GM23338 (cell line): Measurements from ENCODE around the gene TUBGCP2. TPM values are rescaled to one million over a fixed set of nuclear protein-coding genes. Genes with fewer than 3 reads are reported as not detected.

Source experiments
- ATAC-seq: fragments of 200-7000 bp; cut with Tn5 transposase; 3 replicates; pipeline ENCODE4 v1.9.1; 2020
- DNase-seq: peaks from one replicate; pipeline ENCODE4 v3.0.0-alpha.2; 2015; ENCODE audit warnings: low spot score
- H2AFZ ChIP-seq: fragments of 200-600 bp; sonication (generic); 2 replicates; pipeline ENCODE4 v1.8.0; 2016; ENCODE audit warnings: antibody characterized with exemption, mild to moderate bottlenecking, moderate library complexity
- H3F3A ChIP-seq: fragments of 200-600 bp; sonication (generic); replicated peaks from 2 replicates; pipeline ENCODE4 v1.8.0; 2017; ENCODE audit warnings: antibody characterized with exemption, mixed run types, low read depth
- H3K27ac ChIP-seq: fragments of 200-600 bp; sonication (generic); 2 replicates; pipeline ENCODE4 v1.6.1; 2016; ENCODE audit warnings: low read depth
- H3K27me3 ChIP-seq: fragments of 200-600 bp; sonication (generic); 2 replicates; pipeline ENCODE4 v1.8.0; 2016; ENCODE audit warnings: mild to moderate bottlenecking, mixed run types, moderate library complexity; ENCODE audit not compliant: insufficient read depth
- H3K36me3 ChIP-seq: fragments of 200-600 bp; sonication (generic); 2 replicates; pipeline ENCODE4 v1.8.0; 2016; ENCODE audit warnings: mild to moderate bottlenecking; ENCODE audit not compliant: insufficient read depth
- H3K4me1 ChIP-seq: fragments of 200-600 bp; sonication (generic); 2 replicates; pipeline ENCODE4 v1.8.0; 2016; ENCODE audit warnings: mild to moderate bottlenecking, moderate library complexity; ENCODE audit not compliant: insufficient read depth
- H3K4me2 ChIP-seq: fragments of 200-600 bp; sonication (generic); 2 replicates; pipeline ENCODE4 v1.7.1; 2017; ENCODE audit warnings: mixed run types
- H3K4me3 ChIP-seq: fragments of 200-600 bp; sonication (generic); 2 replicates; pipeline ENCODE4 v1.6.1; 2016; ENCODE audit warnings: mixed run types
- H3K79me2 ChIP-seq: fragments of 200-600 bp; sonication (generic); replicated peaks from 2 replicates; pipeline ENCODE4 v1.8.0; 2017; ENCODE audit warnings: mild to moderate bottlenecking; ENCODE audit not compliant: insufficient read depth
- H3K9me2 ChIP-seq: fragments of 200-600 bp; sonication (generic); 2 replicates; pipeline ENCODE4 v1.8.0; 2017; ENCODE audit not compliant: insufficient read depth
- H4K20me1 ChIP-seq: fragments of 200-600 bp; sonication (generic); replicated peaks from 2 replicates; pipeline ENCODE4 v1.8.0; 2017; ENCODE audit warnings: mild to moderate bottlenecking; ENCODE audit not compliant: insufficient read depth
- H3K27ac Mint-ChIP-seq: 2 replicates; pipeline ENCODE4 v1.8.0; 2020; ENCODE audit warnings: inconsistent platforms, mild to moderate bottlenecking, moderate library complexity, mixed read lengths
- H3K27me3 Mint-ChIP-seq: 3 replicates; pipeline ENCODE4 v1.8.0; 2022; ENCODE audit warnings: low read depth, mild to moderate bottlenecking, moderate library complexity, mixed read lengths, inconsistent platforms; ENCODE audit not compliant: insufficient read depth, poor library complexity
- H3K36me3 Mint-ChIP-seq: 3 replicates; pipeline ENCODE4 v1.8.0; 2021; ENCODE audit warnings: low read depth, mild to moderate bottlenecking, inconsistent platforms, moderate library complexity, mixed read lengths
- H3K4me1 Mint-ChIP-seq: 3 replicates; pipeline ENCODE4 v1.8.0; 2020; ENCODE audit warnings: mild to moderate bottlenecking, inconsistent platforms, mixed read lengths
- H3K4me3 Mint-ChIP-seq: 3 replicates; pipeline ENCODE4 v1.8.0; 2021; ENCODE audit warnings: moderate library complexity, mild to moderate bottlenecking, inconsistent platforms, mixed read lengths
- H3K9me3 Mint-ChIP-seq: 3 replicates; pipeline ENCODE4 v1.8.0; 2020; ENCODE audit warnings: moderate library complexity, mild to moderate bottlenecking, inconsistent platforms, mixed read lengths
- CREB1 ChIP-seq: fragments of 250-450 bp; sonication (Bioruptor Pico); IDR thresholded peaks from 2 replicates; pipeline ENCODE4 v1.5.0; 2020; ENCODE audit warnings: low read depth, mild to moderate bottlenecking, moderate library complexity
- EZH2 ChIP-seq: fragments of 200-600 bp; sonication (generic); IDR thresholded peaks from one replicate; pipeline ENCODE4 v1.8.0; 2017; ENCODE audit warnings: antibody characterized with exemption, mild to moderate bottlenecking, low read depth; ENCODE audit not compliant: unreplicated experiment
- EZH2phosphoT487 ChIP-seq: fragments of 200-600 bp; sonication (generic); IDR thresholded peaks from one replicate; pipeline ENCODE4 v1.8.1; 2018; ENCODE audit warnings: antibody characterized with exemption; ENCODE audit not compliant: unreplicated experiment
- JUNB ChIP-seq: IDR thresholded peaks from one replicate; pipeline ENCODE4 v1.6.1; 2016; ENCODE audit warnings: antibody characterized with exemption; ENCODE audit not compliant: unreplicated experiment
- NANOG ChIP-seq: IDR thresholded peaks from 2 replicates; pipeline ENCODE4 v1.6.1; 2016; ENCODE audit warnings: antibody characterized with exemption, borderline replicate concordance
- POLR2AphosphoS5 ChIP-seq: IDR thresholded peaks from 2 replicates; pipeline ENCODE4 v1.6.1; 2016; ENCODE audit warnings: antibody characterized with exemption, low read depth
- STAT1 ChIP-seq: IDR thresholded peaks from one replicate; pipeline ENCODE4 v1.6.1; 2016; ENCODE audit warnings: antibody characterized with exemption; ENCODE audit not compliant: unreplicated experiment
- ZNF114 ChIP-seq: fragments of 250-450 bp; sonication (Bioruptor Pico); IDR thresholded peaks from 2 replicates; pipeline ENCODE4 v1.5.0; 2020; ENCODE audit warnings: mild to moderate bottlenecking, moderate library complexity
- ZNF331 ChIP-seq: fragments of 250-450 bp; sonication (Bioruptor Pico); IDR thresholded peaks from 2 replicates; pipeline ENCODE4 v1.5.0; 2020; ENCODE audit warnings: low read depth, mild to moderate bottlenecking, moderate library complexity
- polyA plus RNA-seq: library from polyadenylated mRNA; unstranded; fragments of >200 nt; fragmentation: Nextera tagmentation; extraction: Ambion mirVana; gene quantifications from 2 replicates; pipeline ENCODE4 v1.2.1, GENCODE V29; 2016
- total RNA-seq: library from RNA; depleted of rRNA; stranded (reverse); fragments of >200 nt; shearing (Covaris generic); gene quantifications from 2 replicates; pipeline ENCODE4 v1.2.3, GENCODE V29; 2014
- TF ChIP-seq, protein P1 (sequence below): IDR thresholded peaks from one replicate; pipeline ENCODE4 v1.6.1; 2018; ENCODE audit warnings: antibody characterized with exemption; ENCODE audit not compliant: unreplicated experiment
- TF ChIP-seq, protein P2 (sequence below): fragments of 250-450 bp; sonication (Bioruptor Pico); IDR thresholded peaks from 2 replicates; pipeline ENCODE4 v1.5.0; 2020; ENCODE audit warnings: mild to moderate bottlenecking, moderate library complexity
- TF ChIP-seq, protein P3 (sequence below): IDR thresholded peaks from 2 replicates; pipeline ENCODE4 v1.6.1; 2016; ENCODE audit warnings: antibody characterized with exemption
- TF ChIP-seq, protein P4 (sequence below), 2 experiments: fragments of 200-600 bp in 1 of 2; sonication (generic) in 1 of 2; conservative IDR thresholded peaks; 2 replicates each; pipeline versions ENCODE4 v1.5.1 to v1.6.1; 2016 to 2017; ENCODE audit warnings: antibody characterized with exemption in 2 of 2, low read depth in 2 of 2, mild to moderate bottlenecking in 2 of 2, moderate library complexity in 1 of 2

The TUBGCP2 gene
- total and polyA plus RNA-seq, 2 experiments from 2014 or later = 59.6 to 67.7 TPM

DNA sequence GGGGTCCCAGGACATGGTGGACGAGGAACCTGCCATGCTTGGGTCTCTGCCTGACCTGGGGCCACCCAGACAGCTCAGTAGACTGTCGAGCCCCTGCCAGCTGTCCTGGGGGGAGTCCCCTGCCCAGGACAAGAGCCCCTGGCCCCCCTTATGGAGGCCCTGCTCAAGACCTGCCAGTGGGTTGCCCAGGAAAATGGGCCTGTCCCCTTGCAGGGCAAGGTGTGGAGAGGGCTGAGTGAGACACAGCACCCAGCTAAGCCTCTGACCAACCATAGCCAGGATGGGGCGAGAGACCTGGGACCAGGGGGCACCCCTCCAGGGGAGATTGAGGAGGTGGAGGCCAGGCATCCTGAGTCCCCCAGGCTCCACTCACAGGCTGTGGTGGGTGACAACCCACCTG is 47.3 kb upstream of the TUBGCP2 start:
- Mint-ChIP-seq H3K27ac (no peak overlapping the region), H3K9me3 (no peaks in the 10 kb centered on the region), H3K4me1 (no peaks in the 10 kb centered on the region; the same call in 2 of the 3 replicates), H3K4me3 (peak overlapping the region; percentile 59), H3K27me3 (peaks cover 20% of the 10 kb centered on the region), H3K36me3 (no peaks in the 10 kb centered on the region)
- Histone ChIP-seq H3F3A (0 out of 2 replicates have a peak, but pooled peaks cover 3% of the 10 kb centered on the region), H2AFZ (no peak overlapping the region), H3K27ac (no peak overlapping the region), H3K4me1 (no peaks in the 10 kb centered on the region), H3K36me3 (no peaks in the 10 kb centered on the region), H3K4me2 (no peak overlapping the region), H4K20me1 (no peaks in the 10 kb centered on the region; the same call in 1 of the 2 replicates), H3K9me2 (no peaks in the 10 kb centered on the region), H3K4me3 (no peak overlapping the region), H3K79me2 (0 out of 2 replicates have a peak, but pooled peaks cover 4% of the 10 kb centered on the region), H3K27me3 (peaks cover 6% of the 10 kb centered on the region; the same call in 1 of the 2 replicates)
- no peak for DNase-seq
- TF ChIP-seq NANOG = no peak
- TF ChIP-seq ZNF331 = no peak
- no peak for TF ChIP-seq JUNB
- no peak for TF ChIP-seq STAT1
- no peak for TF ChIP-seq POLR2AphosphoS5
- no peak for TF ChIP-seq ZNF114
- TF ChIP-seq, protein P1, sequence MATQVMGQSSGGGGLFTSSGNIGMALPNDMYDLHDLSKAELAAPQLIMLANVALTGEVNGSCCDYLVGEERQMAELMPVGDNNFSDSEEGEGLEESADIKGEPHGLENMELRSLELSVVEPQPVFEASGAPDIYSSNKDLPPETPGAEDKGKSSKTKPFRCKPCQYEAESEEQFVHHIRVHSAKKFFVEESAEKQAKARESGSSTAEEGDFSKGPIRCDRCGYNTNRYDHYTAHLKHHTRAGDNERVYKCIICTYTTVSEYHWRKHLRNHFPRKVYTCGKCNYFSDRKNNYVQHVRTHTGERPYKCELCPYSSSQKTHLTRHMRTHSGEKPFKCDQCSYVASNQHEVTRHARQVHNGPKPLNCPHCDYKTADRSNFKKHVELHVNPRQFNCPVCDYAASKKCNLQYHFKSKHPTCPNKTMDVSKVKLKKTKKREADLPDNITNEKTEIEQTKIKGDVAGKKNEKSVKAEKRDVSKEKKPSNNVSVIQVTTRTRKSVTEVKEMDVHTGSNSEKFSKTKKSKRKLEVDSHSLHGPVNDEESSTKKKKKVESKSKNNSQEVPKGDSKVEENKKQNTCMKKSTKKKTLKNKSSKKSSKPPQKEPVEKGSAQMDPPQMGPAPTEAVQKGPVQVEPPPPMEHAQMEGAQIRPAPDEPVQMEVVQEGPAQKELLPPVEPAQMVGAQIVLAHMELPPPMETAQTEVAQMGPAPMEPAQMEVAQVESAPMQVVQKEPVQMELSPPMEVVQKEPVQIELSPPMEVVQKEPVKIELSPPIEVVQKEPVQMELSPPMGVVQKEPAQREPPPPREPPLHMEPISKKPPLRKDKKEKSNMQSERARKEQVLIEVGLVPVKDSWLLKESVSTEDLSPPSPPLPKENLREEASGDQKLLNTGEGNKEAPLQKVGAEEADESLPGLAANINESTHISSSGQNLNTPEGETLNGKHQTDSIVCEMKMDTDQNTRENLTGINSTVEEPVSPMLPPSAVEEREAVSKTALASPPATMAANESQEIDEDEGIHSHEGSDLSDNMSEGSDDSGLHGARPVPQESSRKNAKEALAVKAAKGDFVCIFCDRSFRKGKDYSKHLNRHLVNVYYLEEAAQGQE = no peak
- no peak for TF ChIP-seq EZH2
- TF ChIP-seq, protein P2, sequence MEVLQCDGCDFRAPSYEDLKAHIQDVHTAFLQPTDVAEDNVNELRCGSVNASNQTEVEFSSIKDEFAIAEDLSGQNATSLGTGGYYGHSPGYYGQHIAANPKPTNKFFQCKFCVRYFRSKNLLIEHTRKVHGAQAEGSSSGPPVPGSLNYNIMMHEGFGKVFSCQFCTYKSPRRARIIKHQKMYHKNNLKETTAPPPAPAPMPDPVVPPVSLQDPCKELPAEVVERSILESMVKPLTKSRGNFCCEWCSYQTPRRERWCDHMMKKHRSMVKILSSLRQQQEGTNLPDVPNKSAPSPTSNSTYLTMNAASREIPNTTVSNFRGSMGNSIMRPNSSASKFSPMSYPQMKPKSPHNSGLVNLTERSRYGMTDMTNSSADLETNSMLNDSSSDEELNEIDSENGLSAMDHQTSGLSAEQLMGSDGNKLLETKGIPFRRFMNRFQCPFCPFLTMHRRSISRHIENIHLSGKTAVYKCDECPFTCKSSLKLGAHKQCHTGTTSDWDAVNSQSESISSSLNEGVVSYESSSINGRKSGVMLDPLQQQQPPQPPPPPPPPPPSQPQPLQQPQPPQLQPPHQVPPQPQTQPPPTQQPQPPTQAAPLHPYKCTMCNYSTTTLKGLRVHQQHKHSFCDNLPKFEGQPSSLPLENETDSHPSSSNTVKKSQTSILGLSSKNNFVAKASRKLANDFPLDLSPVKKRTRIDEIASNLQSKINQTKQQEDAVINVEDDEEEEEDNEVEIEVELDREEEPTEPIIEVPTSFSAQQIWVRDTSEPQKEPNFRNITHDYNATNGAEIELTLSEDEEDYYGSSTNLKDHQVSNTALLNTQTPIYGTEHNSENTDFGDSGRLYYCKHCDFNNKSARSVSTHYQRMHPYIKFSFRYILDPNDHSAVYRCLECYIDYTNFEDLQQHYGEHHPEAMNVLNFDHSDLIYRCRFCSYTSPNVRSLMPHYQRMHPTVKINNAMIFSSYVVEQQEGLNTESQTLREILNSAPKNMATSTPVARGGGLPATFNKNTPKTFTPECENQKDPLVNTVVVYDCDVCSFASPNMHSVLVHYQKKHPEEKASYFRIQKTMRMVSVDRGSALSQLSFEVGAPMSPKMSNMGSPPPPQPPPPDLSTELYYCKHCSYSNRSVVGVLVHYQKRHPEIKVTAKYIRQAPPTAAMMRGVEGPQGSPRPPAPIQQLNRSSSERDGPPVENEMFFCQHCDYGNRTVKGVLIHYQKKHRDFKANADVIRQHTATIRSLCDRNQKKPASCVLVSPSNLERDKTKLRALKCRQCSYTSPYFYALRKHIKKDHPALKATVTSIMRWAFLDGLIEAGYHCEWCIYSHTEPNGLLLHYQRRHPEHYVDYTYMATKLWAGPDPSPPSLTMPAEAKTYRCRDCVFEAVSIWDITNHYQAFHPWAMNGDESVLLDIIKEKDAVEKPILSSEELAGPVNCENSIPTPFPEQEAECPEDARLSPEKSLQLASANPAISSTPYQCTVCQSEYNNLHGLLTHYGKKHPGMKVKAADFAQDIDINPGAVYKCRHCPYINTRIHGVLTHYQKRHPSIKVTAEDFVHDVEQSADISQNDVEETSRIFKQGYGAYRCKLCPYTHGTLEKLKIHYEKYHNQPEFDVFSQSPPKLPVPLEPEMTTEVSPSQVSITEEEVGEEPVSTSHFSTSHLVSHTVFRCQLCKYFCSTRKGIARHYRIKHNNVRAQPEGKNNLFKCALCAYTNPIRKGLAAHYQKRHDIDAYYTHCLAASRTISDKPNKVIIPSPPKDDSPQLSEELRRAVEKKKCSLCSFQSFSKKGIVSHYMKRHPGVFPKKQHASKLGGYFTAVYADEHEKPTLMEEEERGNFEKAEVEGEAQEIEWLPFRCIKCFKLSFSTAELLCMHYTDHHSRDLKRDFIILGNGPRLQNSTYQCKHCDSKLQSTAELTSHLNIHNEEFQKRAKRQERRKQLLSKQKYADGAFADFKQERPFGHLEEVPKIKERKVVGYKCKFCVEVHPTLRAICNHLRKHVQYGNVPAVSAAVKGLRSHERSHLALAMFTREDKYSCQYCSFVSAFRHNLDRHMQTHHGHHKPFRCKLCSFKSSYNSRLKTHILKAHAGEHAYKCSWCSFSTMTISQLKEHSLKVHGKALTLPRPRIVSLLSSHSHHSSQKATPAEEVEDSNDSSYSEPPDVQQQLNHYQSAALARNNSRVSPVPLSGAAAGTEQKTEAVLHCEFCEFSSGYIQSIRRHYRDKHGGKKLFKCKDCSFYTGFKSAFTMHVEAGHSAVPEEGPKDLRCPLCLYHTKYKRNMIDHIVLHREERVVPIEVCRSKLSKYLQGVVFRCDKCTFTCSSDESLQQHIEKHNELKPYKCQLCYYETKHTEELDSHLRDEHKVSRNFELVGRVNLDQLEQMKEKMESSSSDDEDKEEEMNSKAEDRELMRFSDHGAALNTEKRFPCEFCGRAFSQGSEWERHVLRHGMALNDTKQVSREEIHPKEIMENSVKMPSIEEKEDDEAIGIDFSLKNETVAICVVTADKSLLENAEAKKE (CRISPR knock-in tag) = no peak
- no peak for TF ChIP-seq CREB1 (CRISPR knock-in tag)
- no peak for TF ChIP-seq EZH2phosphoT487
- TF ChIP-seq, protein P3, sequence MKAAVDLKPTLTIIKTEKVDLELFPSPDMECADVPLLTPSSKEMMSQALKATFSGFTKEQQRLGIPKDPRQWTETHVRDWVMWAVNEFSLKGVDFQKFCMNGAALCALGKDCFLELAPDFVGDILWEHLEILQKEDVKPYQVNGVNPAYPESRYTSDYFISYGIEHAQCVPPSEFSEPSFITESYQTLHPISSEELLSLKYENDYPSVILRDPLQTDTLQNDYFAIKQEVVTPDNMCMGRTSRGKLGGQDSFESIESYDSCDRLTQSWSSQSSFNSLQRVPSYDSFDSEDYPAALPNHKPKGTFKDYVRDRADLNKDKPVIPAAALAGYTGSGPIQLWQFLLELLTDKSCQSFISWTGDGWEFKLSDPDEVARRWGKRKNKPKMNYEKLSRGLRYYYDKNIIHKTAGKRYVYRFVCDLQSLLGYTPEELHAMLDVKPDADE = no peak
- TF ChIP-seq, protein P4, sequence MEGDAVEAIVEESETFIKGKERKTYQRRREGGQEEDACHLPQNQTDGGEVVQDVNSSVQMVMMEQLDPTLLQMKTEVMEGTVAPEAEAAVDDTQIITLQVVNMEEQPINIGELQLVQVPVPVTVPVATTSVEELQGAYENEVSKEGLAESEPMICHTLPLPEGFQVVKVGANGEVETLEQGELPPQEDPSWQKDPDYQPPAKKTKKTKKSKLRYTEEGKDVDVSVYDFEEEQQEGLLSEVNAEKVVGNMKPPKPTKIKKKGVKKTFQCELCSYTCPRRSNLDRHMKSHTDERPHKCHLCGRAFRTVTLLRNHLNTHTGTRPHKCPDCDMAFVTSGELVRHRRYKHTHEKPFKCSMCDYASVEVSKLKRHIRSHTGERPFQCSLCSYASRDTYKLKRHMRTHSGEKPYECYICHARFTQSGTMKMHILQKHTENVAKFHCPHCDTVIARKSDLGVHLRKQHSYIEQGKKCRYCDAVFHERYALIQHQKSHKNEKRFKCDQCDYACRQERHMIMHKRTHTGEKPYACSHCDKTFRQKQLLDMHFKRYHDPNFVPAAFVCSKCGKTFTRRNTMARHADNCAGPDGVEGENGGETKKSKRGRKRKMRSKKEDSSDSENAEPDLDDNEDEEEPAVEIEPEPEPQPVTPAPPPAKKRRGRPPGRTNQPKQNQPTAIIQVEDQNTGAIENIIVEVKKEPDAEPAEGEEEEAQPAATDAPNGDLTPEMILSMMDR (conservative IDR thresholded peaks at IDR 0.05; ENCODE audit: low read depth in 2 of 2) = no peak
- ATAC-seq = no peak
